ENCODE results near the gene PRR18. TPM values are rescaled to one million over a fixed set of nuclear protein-coding genes. Genes with fewer than 3 reads are reported as not detected.

PRR18 gene
- total and polyA plus RNA-seq, 2 of the 8 experiments (the other 6 are each of a cell fraction or from before 2014, with no cell fraction given), result 0.08 to 0.19 TPM

GRCh38 chr6:166279393-166279679, 28.9 kb downstream of the PRR18 start:
- Histone ChIP-seq H2BK12ac (ENCODE audit: low read depth, low read length) (no peak overlapping the region), H3K79me1 (ENCODE audit: low read depth, low read length) (no peaks in the 10 kb centered on the region), H3K36me3 (ENCODE audit: control insufficient read depth in 2 of 4, insufficient read depth in 4 of 4, low read length in 3 of 4) (no peaks in the 10 kb centered on the region), H3K79me2 (ENCODE audit: control insufficient read depth in 1 of 2, insufficient read depth in 2 of 2, low read length in 2 of 2) (no peaks in the 10 kb centered on the region; a peak in 1 of 4 replicates), H2BK5ac (ENCODE audit: low read depth, low read length) (no peak overlapping the region; the same call in 1 of the 2 replicates), H2AFZ (ENCODE audit: low read length) (no peak overlapping the region), H3K9me3 (ENCODE audit: insufficient read depth in 2 of 2, low read depth in 1 of 2, low read length in 1 of 2) (no peaks in the 10 kb centered on the region), H4K5ac (ENCODE audit: insufficient read length, low read depth, low read length) (no peak overlapping the region), H3K27ac (ENCODE audit: low read depth, low read length) (no peak overlapping the region), H2BK20ac (ENCODE audit: low read length) (no peak overlapping the region), H2BK120ac (replicated peaks; ENCODE audit: low read depth, low read length) (no peak overlapping the region), H3K56ac (replicated peaks; ENCODE audit: insufficient read length, low read depth, low read length) (no peak overlapping the region), H3K4me3 (ENCODE audit: extremely low read depth in 1 of 4, insufficient read depth in 2 of 4, low read depth in 3 of 4, low read length in 4 of 4) (no peak overlapping the region), H3K9ac (replicated peaks in 1 of 4; ENCODE audit: extremely low read depth in 1 of 4, low read depth in 3 of 4, low read length in 3 of 4) (no peak overlapping the region), H3K23ac (ENCODE audit: insufficient read length) (no peak overlapping the region), H4K8ac (ENCODE audit: extremely low read depth, insufficient read depth, low read length) (no peak overlapping the region), H3K4me2 (ENCODE audit: insufficient read depth in 1 of 2, low read depth in 2 of 2, low read length in 2 of 2) (no peak overlapping the region), H3K18ac (ENCODE audit: extremely low read depth, low read length) (no peak overlapping the region), H3K23me2 (ENCODE audit: low read depth, low read length) (no peaks in the 10 kb centered on the region), H3K4me1 (replicated peaks in 1 of 4; ENCODE audit: control insufficient read depth in 3 of 4, insufficient read depth in 4 of 4, low read length in 3 of 4) (no peaks in the 10 kb centered on the region), H2AK5ac (ENCODE audit: low read depth, low read length) (no peak overlapping the region), H2BK15ac (ENCODE audit: low read length) (no peak overlapping the region), H3K27me3 (replicated peaks in 1 of 4; ENCODE audit: control insufficient read depth in 3 of 4, extremely low read depth in 1 of 4, insufficient read depth in 3 of 4, low read length in 3 of 4) (peaks cover 0 to 11% (median 0%) of the 10 kb centered on the region in 4 experiments; a peak in 3 of 7 replicates), H3K4ac (replicated peaks; ENCODE audit: insufficient read length, low read depth, low read length) (no peak overlapping the region), H4K91ac (replicated peaks; ENCODE audit: insufficient read length, low read length) (no peak overlapping the region), H3K14ac (ENCODE audit: insufficient read length) (no peak overlapping the region), H4K20me1 (replicated peaks in 1 of 2; ENCODE audit: control insufficient read depth in 1 of 2, insufficient read depth in 2 of 2, low read length in 2 of 2) (peaks cover 0 to 3% of the 10 kb centered on the region in 2 experiments)
- CTCF ChIA-PET (ENCODE audit: partially characterized antibody), result interaction anchor here (0.8 to 3.4 kb wide), 8 partner anchors 10 to 125 kb away, joined by 3 to 58 read pairs (median 6); no protein-coding TSS in a partner anchor
- TF ChIP-seq SRF (IDR thresholded peaks at IDR 0.05; ENCODE audit: low read depth, low read length), result no peak
- DNase-seq (ENCODE audit: low read depth in 1 of 2, low spot score in 2 of 2) (no peak), FAIRE-seq (no peak)
- POLR2A ChIA-PET (ENCODE audit: partially characterized antibody), result no interaction called here
- WGBS, 2 experiments (ENCODE audit: extremely low coverage in 1 of 2, insufficient coverage in 1 of 2, insufficient read length in 1 of 2, insufficient replicate concordance in 2 of 2, low coverage in 1 of 2, low lambda C conversion rate in 2 of 2, missing lambda C conversion rate in 1 of 2), result 93% methylated on average over 1 of the region's 1 CpG; no CpG with 5 or more reads in 1 of the 2 experiments

Measured in H1 (cell line).